PC-3 (cell line): ENCODE measurements around the gene CBX5. TPM values are rescaled to one million over a fixed set of nuclear protein-coding genes. Genes with fewer than 3 reads are reported as not detected.
A peak's percentile ranks its signal among the peaks of the same experiment; 100 is the strongest.

ENCODE experiments used
- ATAC-seq: fragments of 200-7000 bp; cut with Tn5 transposase; 2 replicates; pipeline ENCODE4 v1.9.1; 2020; ENCODE audit warnings: mild to moderate bottlenecking, moderate library complexity
- BruUV-seq: library from RNA; stranded (reverse); fragments of 400-500 nt; replicated peaks from 2 replicates; lab custom pipeline; 2021; lab: Mats Ljungman, UMichigan
- CTCF ChIA-PET: fragments of 300-600 bp; sonication (Branson Sonifier 250); formaldehyde crosslinking; loops from one replicate; lab custom pipeline; 2022; ENCODE audit warnings: antibody characterized with exemption; lab: Charles Lee
- POLR2A ChIA-PET: fragments of 300-600 bp; sonication (Branson Sonifier 250); formaldehyde crosslinking; loops from one replicate; lab custom pipeline; 2022; ENCODE audit warnings: antibody characterized with exemption; ENCODE audit not compliant: unreplicated experiment; lab: Charles Lee
- DNase-seq: peaks from one replicate; pipeline ENCODE4 v3.0.0-alpha.2; 2015
- H2AFZ ChIP-seq: fragments of 300-600 bp; sonication (generic); 2 replicates; pipeline ENCODE4 v1.6.0; 2016; ENCODE audit warnings: antibody characterized with exemption, low read length
- H3F3A ChIP-seq: fragments of 300-600 bp; sonication (generic); one replicate; pipeline ENCODE4 v1.6.0; 2017; ENCODE audit warnings: antibody characterized with exemption, low read length, control low read depth, mild to moderate bottlenecking; ENCODE audit not compliant: unreplicated experiment
- H3K27ac ChIP-seq: fragments of 300-600 bp; sonication (generic); 2 replicates; pipeline ENCODE4 v1.5.1; 2016; ENCODE audit warnings: mild to moderate bottlenecking, low read length
- H3K27me3 ChIP-seq: fragments of 300-600 bp; sonication (generic); 2 replicates; pipeline ENCODE4 v1.6.1; 2016; ENCODE audit warnings: low read length, mixed read lengths
- H3K36me3 ChIP-seq: fragments of 300-600 bp; sonication (generic); 2 replicates; pipeline ENCODE4 v1.6.1; 2016; ENCODE audit warnings: low read depth, mixed run types, low read length, mixed read lengths
- H3K4me1 ChIP-seq: fragments of 300-600 bp; sonication (generic); 2 replicates; pipeline ENCODE4 v1.5.1; 2016; ENCODE audit warnings: low read length; ENCODE audit not compliant: insufficient read depth
- H3K4me2 ChIP-seq: fragments of 300-600 bp; sonication (generic); 2 replicates; pipeline ENCODE4 v1.6.0; 2016; ENCODE audit warnings: low read length
- H3K4me3 ChIP-seq: fragments of 300-600 bp; sonication (generic); 2 replicates; pipeline ENCODE4 v1.5.1; 2016; ENCODE audit warnings: mild to moderate bottlenecking, low read length, mixed read lengths
- H3K79me2 ChIP-seq: fragments of 300-600 bp; sonication (generic); 2 replicates; pipeline ENCODE4 v1.6.1; 2017; ENCODE audit warnings: low read length, mixed read lengths
- H3K9ac ChIP-seq: fragments of 300-600 bp; sonication (generic); 2 replicates; pipeline ENCODE4 v1.6.0; 2016; ENCODE audit warnings: mild to moderate bottlenecking, low read length
- H3K9me2 ChIP-seq: fragments of 300-600 bp; sonication (generic); replicated peaks from 2 replicates; pipeline ENCODE4 v1.6.1; 2016; ENCODE audit warnings: mixed run types, low read length, mixed read lengths
- H3K9me3 ChIP-seq: fragments of 300-600 bp; sonication (generic); 2 replicates; pipeline ENCODE4 v1.6.1; 2016; ENCODE audit warnings: low read length, mixed read lengths
- H4K20me1 ChIP-seq: fragments of 300-600 bp; sonication (generic); 2 replicates; pipeline ENCODE4 v1.6.1; 2016; ENCODE audit warnings: low read length, mixed read lengths
- EZH2 ChIP-seq: fragments of 300-600 bp; sonication (generic); IDR thresholded peaks from one replicate; pipeline ENCODE4 v1.6.1; 2017; ENCODE audit warnings: antibody characterized with exemption, mild to moderate bottlenecking, low read length; ENCODE audit not compliant: unreplicated experiment
- EZH2phosphoT487 ChIP-seq: fragments of 300-600 bp; sonication (generic); IDR thresholded peaks from 2 replicates; pipeline ENCODE4 v1.6.1; 2018; ENCODE audit warnings: mild to moderate bottlenecking, antibody characterized with exemption, low read length, borderline replicate concordance
- intact Hi-C: fragments of 100-400 bp; cut with micrococcal nuclease; formaldehyde crosslinking; loops from 2 replicates; pipeline ENCODE4 v1.9.0; 2023
- total RNA-seq: library from RNA; depleted of rRNA; stranded (reverse); fragments of >200 nt; gene quantifications from 2 replicates; pipeline ENCODE4 v1.2.3, GENCODE V29; 2014
- TF ChIP-seq, protein P1 (sequence below): fragments of 300-600 bp; sonication (generic); conservative IDR thresholded peaks from 2 replicates; pipeline ENCODE4 v1.5.1; 2017; ENCODE audit warnings: antibody characterized with exemption, low read depth, mild to moderate bottlenecking, low read length

The CBX5 gene
- total RNA-seq, 1 experiment from 2014 or later = 14.9 TPM

- ATAC-seq (peak; percentile 93), DNase-seq (peak; percentile 79)
- peak within 1 kb of the TSS; percentile 79 for H2AFZ ChIP-seq
- H3F3A ChIP-seq = no peaks in the 10 kb centered on the region
- TF ChIP-seq, protein P1, sequence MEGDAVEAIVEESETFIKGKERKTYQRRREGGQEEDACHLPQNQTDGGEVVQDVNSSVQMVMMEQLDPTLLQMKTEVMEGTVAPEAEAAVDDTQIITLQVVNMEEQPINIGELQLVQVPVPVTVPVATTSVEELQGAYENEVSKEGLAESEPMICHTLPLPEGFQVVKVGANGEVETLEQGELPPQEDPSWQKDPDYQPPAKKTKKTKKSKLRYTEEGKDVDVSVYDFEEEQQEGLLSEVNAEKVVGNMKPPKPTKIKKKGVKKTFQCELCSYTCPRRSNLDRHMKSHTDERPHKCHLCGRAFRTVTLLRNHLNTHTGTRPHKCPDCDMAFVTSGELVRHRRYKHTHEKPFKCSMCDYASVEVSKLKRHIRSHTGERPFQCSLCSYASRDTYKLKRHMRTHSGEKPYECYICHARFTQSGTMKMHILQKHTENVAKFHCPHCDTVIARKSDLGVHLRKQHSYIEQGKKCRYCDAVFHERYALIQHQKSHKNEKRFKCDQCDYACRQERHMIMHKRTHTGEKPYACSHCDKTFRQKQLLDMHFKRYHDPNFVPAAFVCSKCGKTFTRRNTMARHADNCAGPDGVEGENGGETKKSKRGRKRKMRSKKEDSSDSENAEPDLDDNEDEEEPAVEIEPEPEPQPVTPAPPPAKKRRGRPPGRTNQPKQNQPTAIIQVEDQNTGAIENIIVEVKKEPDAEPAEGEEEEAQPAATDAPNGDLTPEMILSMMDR = no peak
- TF ChIP-seq EZH2phosphoT487 (no peak), EZH2 (no peak)
- H3K9ac ChIP-seq = no peak within 1 kb of the TSS
- peak within 1 kb of the TSS; percentile 88 for H3K4me2 ChIP-seq
- BruUV-seq = no TSS peak
- H3K9me2 ChIP-seq = no peaks in the 10 kb centered on the region
- H3K4me3 ChIP-seq = peak within 1 kb of the TSS; percentile 62
- intact Hi-C loops = no loop called here
- ChIA-PET POLR2A (no interaction called here), CTCF (interaction anchor here (0.6 kb wide), 1 partner anchor 24 kb away, joined by 3 read pairs; the partner anchor contains the start of gene COPZ1)
- H3K9me3 ChIP-seq = no peaks in the 10 kb centered on the region
- no peaks in the 10 kb centered on the region for H3K79me2 ChIP-seq
- no peaks in the 10 kb centered on the region for H4K20me1 ChIP-seq
- H3K27me3 ChIP-seq = no peaks in the 10 kb centered on the region
- no peaks in the 10 kb centered on the region for H3K36me3 ChIP-seq
- H3K4me1 ChIP-seq = peaks cover 24% of the 10 kb centered on the region
- H3K27ac ChIP-seq = no peak within 1 kb of the TSS
These were observed 21.0 kb upstream of the CBX5 start, which contains the start of gene NFE2 for GRCh38 chr12:54300732-54301427. Gene NFE2, minus strand, starts transcription at chr12:54301015. Its CDS starts 5,767 bp downstream, at chr12:54295248.

DNA sequence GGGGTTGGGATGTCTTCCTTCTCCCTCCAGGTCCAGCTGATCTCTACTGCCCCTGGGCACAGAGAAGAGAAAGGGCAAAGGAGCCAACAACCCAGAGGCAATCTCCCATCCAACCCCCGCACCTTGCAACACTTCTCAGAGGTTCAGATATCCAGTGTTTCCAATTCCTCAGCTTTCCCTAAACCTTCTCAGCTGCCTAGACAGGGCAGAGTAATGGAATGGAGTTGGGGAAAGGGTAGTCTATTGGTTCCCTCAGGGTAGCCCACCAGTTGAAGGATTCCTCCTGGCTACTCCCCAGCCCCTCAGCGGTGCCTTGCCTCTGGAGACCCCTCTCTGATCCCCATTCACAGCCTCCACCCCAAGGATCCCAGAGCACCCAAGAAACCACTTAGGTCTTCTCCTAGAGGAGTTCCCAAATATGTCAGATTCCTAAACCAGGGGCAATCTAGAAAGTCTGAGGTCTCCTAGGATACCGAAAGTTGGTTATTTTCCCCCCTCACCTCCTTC is 20.4 kb upstream of the CBX5 start:
- H3K79me2 ChIP-seq = no peaks in the 10 kb centered on the region
- H4K20me1 ChIP-seq = no peaks in the 10 kb centered on the region
- DNase-seq (no peak), ATAC-seq (no peak; the same call in 1 of the 2 replicates)
- no TSS peak for BruUV-seq
- ChIA-PET CTCF (no interaction called here), POLR2A (no interaction called here)
- H3K4me1 ChIP-seq = peaks cover 24% of the 10 kb centered on the region
- H3K9me2 ChIP-seq = no peaks in the 10 kb centered on the region
- peak overlapping the region; percentile 88 for H3K4me2 ChIP-seq
- H2AFZ ChIP-seq = peak overlapping the region; percentile 79
- no peaks in the 10 kb centered on the region for H3K27me3 ChIP-seq
- H3K9ac ChIP-seq = no peak overlapping the region
- intact Hi-C loops = no loop called here
- peak overlapping the region; percentile 62 for H3K4me3 ChIP-seq
- H3K36me3 ChIP-seq = no peaks in the 10 kb centered on the region
- TF ChIP-seq, protein P1 = no peak
- TF ChIP-seq EZH2phosphoT487 = no peak
- no peak for TF ChIP-seq EZH2
- H3K27ac ChIP-seq = no peak overlapping the region
- H3F3A ChIP-seq = no peaks in the 10 kb centered on the region
- H3K9me3 ChIP-seq = no peaks in the 10 kb centered on the region
